Panc1 (cell line): ENCODE measurements around the gene TYRO3. TPM values are rescaled to one million over a fixed set of nuclear protein-coding genes. Genes with fewer than 3 reads are reported as not detected.

ENCODE experiments used
- ATAC-seq: fragments of 200-7000 bp; cut with Tn5 transposase; 2 replicates; pipeline ENCODE4 v1.9.1; 2020; ENCODE audit warnings: mild to moderate bottlenecking, moderate library complexity
- BruUV-seq: library from RNA; stranded (reverse); fragments of 400-500 nt; replicated peaks from 2 replicates; lab custom pipeline; 2021; lab: Mats Ljungman, UMichigan
- CTCF ChIA-PET: fragments of 300-600 bp; sonication (Branson Sonifier 250); formaldehyde crosslinking; loops from one replicate; lab custom pipeline; 2022; ENCODE audit warnings: antibody characterized with exemption; lab: Charles Lee
- POLR2A ChIA-PET: fragments of 300-600 bp; sonication (Branson Sonifier 250); formaldehyde crosslinking; loops from one replicate; lab custom pipeline; 2022; ENCODE audit warnings: antibody characterized with exemption; lab: Charles Lee
- DNase-seq: peaks from one replicate; pipeline ENCODE4 v3.0.0-alpha.2; 2010; ENCODE audit warnings: low read depth, low spot score
- H3K27ac ChIP-seq: 2 replicates; pipeline ENCODE4 v1.5.1; 2011; ENCODE audit warnings: mild to moderate bottlenecking, low read length, inconsistent platforms
- H3K27me3 ChIP-seq: fragments of 200-500 bp; sonication (Bioruptor generic); 2 replicates; pipeline ENCODE4 v1.6.0; 2014; ENCODE audit warnings: low read length, inconsistent platforms; ENCODE audit not compliant: control insufficient read depth, insufficient read depth
- H3K36me3 ChIP-seq: fragments of 200-500 bp; sonication (Bioruptor generic); 2 replicates; pipeline ENCODE4 v1.5.1; 2014; ENCODE audit warnings: inconsistent platforms, mild to moderate bottlenecking, low read length, moderate library complexity; ENCODE audit not compliant: control insufficient read depth, insufficient read depth
- H3K4me1 ChIP-seq: 2 replicates; pipeline ENCODE4 v1.5.1; 2011; ENCODE audit warnings: inconsistent platforms, mild to moderate bottlenecking, low read length, moderate library complexity; ENCODE audit not compliant: control insufficient read depth, insufficient read depth
- H3K4me3 ChIP-seq, 2 experiments: 2 replicates each; pipeline ENCODE4 v1.5.1; 2011 to 2012; ENCODE audit warnings: low read depth in 2 of 2, low read length in 2 of 2, mild to moderate bottlenecking in 2 of 2, inconsistent platforms in 1 of 2, moderate library complexity in 1 of 2
- H3K9me3 ChIP-seq: fragments of 200-500 bp; sonication (Bioruptor generic); 2 replicates; pipeline ENCODE4 v1.5.1; 2014; ENCODE audit warnings: low read depth, mild to moderate bottlenecking, inconsistent platforms, low read length, moderate library complexity; ENCODE audit not compliant: control insufficient read depth, insufficient read depth
- CTCF ChIP-seq: fragments of 450-650 bp; IDR thresholded peaks from 2 replicates; pipeline ENCODE4 v1.5.1; 2017; ENCODE audit warnings: mild to moderate bottlenecking
- POLR2AphosphoS5 ChIP-seq: IDR thresholded peaks from 2 replicates; pipeline ENCODE4 v1.6.1; 2012; ENCODE audit warnings: mild to moderate bottlenecking, low read depth, low read length, moderate library complexity
- SIN3A ChIP-seq: IDR thresholded peaks from 2 replicates; pipeline ENCODE4 v1.6.1; 2012; ENCODE audit warnings: low read depth, mild to moderate bottlenecking, low read length, moderate library complexity, borderline replicate concordance; ENCODE audit not compliant: insufficient read depth
- TCF7L2 ChIP-seq: IDR thresholded peaks from 2 replicates; pipeline ENCODE4 v1.6.1; 2011; ENCODE audit warnings: mild to moderate bottlenecking, low read depth, low read length, inconsistent platforms
- in situ Hi-C: cut with HindIII; loops from 2 replicates; pipeline ENCODE4 v1.10.0; 2016; ENCODE audit warnings: low sequenced_read_pairs, low pct_unique_long_range_greater_than_20kb
- intact Hi-C: fragments of 100-400 bp; cut with micrococcal nuclease; formaldehyde crosslinking; loops from one replicate; pipeline ENCODE4 v1.10.0; 2022; ENCODE audit not compliant: unreplicated experiment
- total RNA-seq: library from RNA; stranded (reverse); gene quantifications from one replicate; pipeline ENCODE4 v1.2.1, GENCODE V29; 2021; ENCODE audit not compliant: unreplicated experiment
- TF ChIP-seq, protein P1 (sequence below), 2 experiments: IDR thresholded peaks; 2 replicates each; pipeline ENCODE4 v1.6.1; 2011 to 2012; ENCODE audit warnings: low read depth in 2 of 2, control low read depth in 1 of 2, low read length in 1 of 2, mild to moderate bottlenecking in 1 of 2, moderate library complexity in 1 of 2; ENCODE audit not compliant: insufficient read depth in 1 of 2

Gene TYRO3
- total RNA-seq, 1 experiment from 2014 or later: 41.7 TPM

DNA sequence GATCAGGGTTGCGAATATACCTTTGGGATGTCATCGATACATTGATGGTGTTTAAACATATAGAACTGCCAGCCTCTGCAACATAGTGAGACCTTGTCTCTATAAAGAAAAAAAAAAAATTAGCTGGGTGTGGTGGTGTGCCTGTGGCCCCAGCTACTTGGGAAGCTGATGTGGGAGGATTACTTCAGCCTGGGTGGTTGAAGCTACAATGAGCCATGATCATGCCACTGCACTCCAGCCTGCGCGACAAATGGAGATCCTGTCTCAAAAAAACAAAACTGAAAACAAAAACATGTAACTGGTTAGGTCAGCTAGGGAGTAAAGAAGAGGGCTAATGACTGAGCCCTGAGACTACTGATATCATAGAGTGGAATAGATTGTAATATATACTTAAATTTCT, 70.5 kb downstream of the TYRO3 start:
- ATAC-seq (no peak), DNase-seq (no peak)
- ChIA-PET POLR2A (interaction anchor here (0.5 to 0.6 kb wide), 2 partner anchors 23 to 118 kb away, joined by 3 to 7 read pairs; no protein-coding TSS in a partner anchor), CTCF (interaction anchor here (0.6 kb wide), 1 partner anchor 17 kb away, joined by 10 read pairs; no protein-coding TSS in a partner anchor)
- in situ Hi-C loops (no loop called here), intact Hi-C loops (no loop called here)
- Histone ChIP-seq H3K36me3 (no peaks in the 10 kb centered on the region), H3K4me1 (peaks cover 34% of the 10 kb centered on the region), H3K27ac (no peak overlapping the region), H3K4me3 (no peak overlapping the region), H3K27me3 (no peaks in the 10 kb centered on the region), H3K9me3 (no peaks in the 10 kb centered on the region)
- TF ChIP-seq TCF7L2: no peak
- no peak for TF ChIP-seq POLR2AphosphoS5
- no peak for TF ChIP-seq CTCF
- TF ChIP-seq SIN3A: no peak
- TF ChIP-seq, protein P1, sequence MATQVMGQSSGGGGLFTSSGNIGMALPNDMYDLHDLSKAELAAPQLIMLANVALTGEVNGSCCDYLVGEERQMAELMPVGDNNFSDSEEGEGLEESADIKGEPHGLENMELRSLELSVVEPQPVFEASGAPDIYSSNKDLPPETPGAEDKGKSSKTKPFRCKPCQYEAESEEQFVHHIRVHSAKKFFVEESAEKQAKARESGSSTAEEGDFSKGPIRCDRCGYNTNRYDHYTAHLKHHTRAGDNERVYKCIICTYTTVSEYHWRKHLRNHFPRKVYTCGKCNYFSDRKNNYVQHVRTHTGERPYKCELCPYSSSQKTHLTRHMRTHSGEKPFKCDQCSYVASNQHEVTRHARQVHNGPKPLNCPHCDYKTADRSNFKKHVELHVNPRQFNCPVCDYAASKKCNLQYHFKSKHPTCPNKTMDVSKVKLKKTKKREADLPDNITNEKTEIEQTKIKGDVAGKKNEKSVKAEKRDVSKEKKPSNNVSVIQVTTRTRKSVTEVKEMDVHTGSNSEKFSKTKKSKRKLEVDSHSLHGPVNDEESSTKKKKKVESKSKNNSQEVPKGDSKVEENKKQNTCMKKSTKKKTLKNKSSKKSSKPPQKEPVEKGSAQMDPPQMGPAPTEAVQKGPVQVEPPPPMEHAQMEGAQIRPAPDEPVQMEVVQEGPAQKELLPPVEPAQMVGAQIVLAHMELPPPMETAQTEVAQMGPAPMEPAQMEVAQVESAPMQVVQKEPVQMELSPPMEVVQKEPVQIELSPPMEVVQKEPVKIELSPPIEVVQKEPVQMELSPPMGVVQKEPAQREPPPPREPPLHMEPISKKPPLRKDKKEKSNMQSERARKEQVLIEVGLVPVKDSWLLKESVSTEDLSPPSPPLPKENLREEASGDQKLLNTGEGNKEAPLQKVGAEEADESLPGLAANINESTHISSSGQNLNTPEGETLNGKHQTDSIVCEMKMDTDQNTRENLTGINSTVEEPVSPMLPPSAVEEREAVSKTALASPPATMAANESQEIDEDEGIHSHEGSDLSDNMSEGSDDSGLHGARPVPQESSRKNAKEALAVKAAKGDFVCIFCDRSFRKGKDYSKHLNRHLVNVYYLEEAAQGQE (IDR thresholded peaks at IDR 0.05; ENCODE audit: insufficient read depth in 1 of 2, low read depth in 2 of 2, low read length in 1 of 2): no peak
- BruUV-seq: no TSS peak

DNA sequence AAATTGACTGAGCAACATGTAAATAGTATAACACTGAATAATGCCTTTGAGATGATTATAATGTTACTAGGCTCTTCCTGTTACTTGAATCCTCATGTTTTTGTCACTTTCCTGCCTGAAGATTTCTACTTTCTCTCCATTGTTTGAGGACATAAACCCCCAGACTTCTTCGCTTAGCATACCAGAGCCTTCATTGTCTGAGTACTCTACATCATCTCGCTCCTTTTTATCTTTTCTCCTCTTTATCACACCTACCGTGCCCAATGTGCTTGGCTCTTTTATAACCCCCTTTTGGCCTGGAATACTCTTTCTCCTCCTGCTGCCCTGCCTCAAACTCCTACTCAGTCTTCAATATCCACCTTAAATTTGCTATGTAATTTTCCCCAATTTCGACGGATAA, 70.9 kb downstream of the TYRO3 start:
- in situ Hi-C loops (no loop called here), intact Hi-C loops (no loop called here)
- Histone ChIP-seq H3K4me1 (peaks cover 36% of the 10 kb centered on the region), H3K27ac (peak overlapping the region; percentile 1; the same call in 1 of the 2 replicates), H3K4me3 (no peak overlapping the region), H3K9me3 (no peaks in the 10 kb centered on the region), H3K27me3 (no peaks in the 10 kb centered on the region), H3K36me3 (no peaks in the 10 kb centered on the region)
- ChIA-PET POLR2A (interaction anchor here (0.5 to 0.6 kb wide), 2 partner anchors 22 to 118 kb away, joined by 3 to 7 read pairs; no protein-coding TSS in a partner anchor), CTCF (no interaction called here)
- TF ChIP-seq, protein P1 (IDR thresholded peaks at IDR 0.05; ENCODE audit: insufficient read depth in 1 of 2, low read depth in 2 of 2, low read length in 1 of 2): no peak
- TF ChIP-seq TCF7L2 (no peak), CTCF (no peak), POLR2AphosphoS5 (no peak), SIN3A (no peak)
- no peak for ATAC-seq
- no peak for DNase-seq
- BruUV-seq: no TSS peak
